Effector memory CD8-positive, alpha-beta T cell (primary cell): Measurements from ENCODE around the gene FAM171A2.

Source experiments
- ATAC-seq: fragments of 150-1000 bp; cut with Tn5 transposase; replicated peaks from 2 replicates; pipeline ENCODE4 v1.10.0; 2021; ENCODE audit warnings: mild to moderate bottlenecking, moderate library complexity
- DNase-seq, 3 experiments: peaks; one replicate each; pipeline ENCODE4 v3.0.0; 2021
- H3K27ac Mint-ChIP-seq, 2 donors: one replicate each; pipeline ENCODE4 v1.8.0; 2022; ENCODE audit warnings: mild to moderate bottlenecking in 2 of 2, mixed read lengths in 2 of 2, moderate library complexity in 2 of 2
- H3K27me3 Mint-ChIP-seq, 2 donors: one replicate each; pipeline ENCODE4 v1.8.0; 2022; ENCODE audit warnings: mixed read lengths in 2 of 2
- H3K36me3 Mint-ChIP-seq: one replicate; pipeline ENCODE4 v1.8.0; 2022; ENCODE audit warnings: mild to moderate bottlenecking, moderate library complexity, mixed read lengths; ENCODE audit not compliant: insufficient read depth
- H3K4me1 Mint-ChIP-seq, 2 donors: one replicate each; pipeline ENCODE4 v1.8.0; 2022; ENCODE audit warnings: low read depth in 2 of 2, mixed read lengths in 2 of 2
- H3K4me3 Mint-ChIP-seq, 2 donors: one replicate each; pipeline ENCODE4 v1.8.0; 2022; ENCODE audit warnings: mild to moderate bottlenecking in 2 of 2, mixed read lengths in 2 of 2, moderate library complexity in 2 of 2
- H3K9me3 Mint-ChIP-seq, 2 donors: one replicate each; pipeline ENCODE4 v1.8.0; 2022; ENCODE audit warnings: mixed read lengths in 2 of 2

Gene FAM171A2

DNA sequence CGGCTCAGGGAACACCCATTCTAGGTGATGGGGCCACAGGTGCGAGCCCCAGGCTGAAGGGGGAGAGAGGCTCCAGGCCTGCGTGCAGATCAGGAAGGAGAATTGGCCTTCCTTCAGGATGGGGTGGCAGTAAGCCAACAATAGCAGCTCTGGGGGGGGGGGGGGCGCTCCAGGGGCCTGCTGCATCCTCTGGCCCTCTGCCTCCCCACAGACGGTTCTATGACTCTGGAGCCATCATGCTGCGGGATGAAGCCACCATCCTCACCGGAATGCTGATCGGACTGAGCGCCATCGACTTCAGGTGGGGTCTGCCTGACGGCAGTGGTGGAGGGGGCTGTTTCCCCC lies 49.2 kb downstream of the FAM171A2 start:
- ATAC-seq (no peak), DNase-seq (no peak)
- Mint-ChIP-seq H3K4me1 (peaks cover 10 to 23% of the 10 kb centered on the region in 2 donors), H3K27me3 (peaks cover 41 to 76% of the 10 kb centered on the region in 2 donors), H3K9me3 (no peaks in the 10 kb centered on the region), H3K27ac (no peak overlapping the region), H3K4me3 (peak overlapping the region; percentile 54 to 76), H3K36me3 (peaks cover 17% of the 10 kb centered on the region)

- Mint-ChIP-seq H3K27me3 (peaks cover 41 to 80% of the 10 kb centered on the region in 2 donors), H3K4me3 (peak overlapping the region; percentile 54 to 76), H3K4me1 (peaks cover 10 to 26% of the 10 kb centered on the region in 2 donors), H3K27ac (no peak overlapping the region), H3K9me3 (no peaks in the 10 kb centered on the region), H3K36me3 (peaks cover 13% of the 10 kb centered on the region)
- no peak for DNase-seq
- ATAC-seq, result no peak
These were observed 49.6 kb downstream of the FAM171A2 start for GRCh38 chr17:44314031-44314430.

- peaks cover 3% of the 10 kb centered on the region for H3K36me3 Mint-ChIP-seq
- H3K27me3 Mint-ChIP-seq, result peaks cover 31 to 73% of the 10 kb centered on the region in 2 donors
- H3K4me3 Mint-ChIP-seq, result no peak overlapping the region
These were observed 51.1 kb downstream of the FAM171A2 start for GRCh38 chr17:44312396-44313104.

DNA sequence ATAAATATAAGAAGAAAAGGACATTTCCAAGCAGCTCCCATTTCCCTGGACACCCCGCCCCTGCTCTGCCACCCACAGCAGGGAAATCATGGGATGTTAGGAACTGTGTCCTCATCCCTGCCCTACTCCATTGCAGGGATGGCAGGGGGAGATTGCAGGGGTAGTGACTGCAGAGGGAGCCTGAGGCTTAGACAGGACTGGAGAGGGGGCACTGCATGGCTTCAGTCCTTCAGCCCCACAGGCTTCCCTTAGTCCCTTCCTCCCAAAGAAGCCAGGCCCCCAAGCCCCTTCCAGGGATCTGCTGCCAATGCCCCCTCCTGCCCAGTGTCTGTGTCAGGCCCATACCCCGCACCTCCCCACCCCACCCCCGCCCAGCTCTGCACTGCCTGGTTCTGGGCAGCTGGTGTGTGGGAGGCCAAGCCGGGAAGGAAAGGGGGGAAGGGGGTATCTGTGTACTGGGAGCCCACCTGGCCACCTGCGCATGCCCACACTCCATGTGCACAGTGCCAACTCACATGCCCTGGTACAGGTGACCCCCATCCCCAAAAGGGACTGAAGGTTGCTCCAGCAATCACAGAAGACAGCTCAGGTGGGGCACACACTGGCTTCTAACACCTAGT lies 52.0 kb downstream of the FAM171A2 start:
- Mint-ChIP-seq H3K27ac (no peak overlapping the region), H3K27me3 (peaks cover 31 to 73% of the 10 kb centered on the region in 2 donors), H3K36me3 (peaks cover 5% of the 10 kb centered on the region), H3K4me1 (peaks cover 14 to 26% of the 10 kb centered on the region in 2 donors), H3K9me3 (no peaks in the 10 kb centered on the region), H3K4me3 (no peak overlapping the region)
- ATAC-seq (no peak), DNase-seq (no peak)

More at GRCh38 chr17:44312396-44313104, 51.1 kb downstream of the FAM171A2 start:
- Mint-ChIP-seq H3K9me3 (no peaks in the 10 kb centered on the region), H3K4me1 (peaks cover 10 to 24% of the 10 kb centered on the region in 2 donors), H3K27ac (no peak overlapping the region)
- DNase-seq (no peak), ATAC-seq (no peak)

GRCh38 chr17:44310609-44311376 lies 52.9 kb downstream of the FAM171A2 start:
- Mint-ChIP-seq H3K36me3 (peaks cover 4% of the 10 kb centered on the region), H3K4me3 (no peak overlapping the region), H3K4me1 (peaks cover 8 to 17% of the 10 kb centered on the region in 2 donors), H3K27me3 (peaks cover 29 to 73% of the 10 kb centered on the region in 2 donors), H3K27ac (no peak overlapping the region), H3K9me3 (no peaks in the 10 kb centered on the region)
- DNase-seq, result no peak
- ATAC-seq, result no peak

GRCh38 chr17:44310188-44310587 lies 53.5 kb downstream of the FAM171A2 start:
- peaks cover 4 to 14% of the 10 kb centered on the region in 2 donors for H3K4me1 Mint-ChIP-seq
- ATAC-seq (no peak), DNase-seq (no peak)
- H3K27ac Mint-ChIP-seq, result no peak overlapping the region
- H3K36me3 Mint-ChIP-seq, result peaks cover 2% of the 10 kb centered on the region
- H3K9me3 Mint-ChIP-seq, result no peaks in the 10 kb centered on the region
- H3K27me3 Mint-ChIP-seq, result peaks cover 24 to 70% of the 10 kb centered on the region in 2 donors
- peak overlapping the region in 1 of 2 donors; percentile 45 for H3K4me3 Mint-ChIP-seq

DNA sequence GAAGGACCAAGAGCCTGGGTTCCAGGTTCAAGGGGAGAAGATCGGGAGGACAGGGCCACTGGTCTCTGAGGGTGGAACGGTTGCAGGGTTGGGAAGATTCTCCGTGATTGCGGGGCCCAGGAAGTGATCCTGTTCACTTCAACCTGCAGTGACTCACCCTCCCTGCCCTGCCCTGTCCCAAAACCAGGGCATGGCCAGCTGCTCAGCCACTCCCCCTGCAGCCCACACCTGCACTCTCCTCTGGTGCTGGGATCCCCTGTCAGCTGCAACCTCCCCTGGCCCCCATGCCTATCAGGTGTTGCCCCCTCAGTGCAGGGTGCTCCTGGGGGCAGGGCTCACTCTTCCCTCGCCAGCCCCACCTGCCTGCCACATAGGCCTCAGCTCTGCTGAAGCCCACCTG lies 54.2 kb downstream of the FAM171A2 start:
- Mint-ChIP-seq H3K27me3 (peaks cover 30 to 74% of the 10 kb centered on the region in 2 donors), H3K4me1 (peaks cover 4 to 14% of the 10 kb centered on the region in 2 donors), H3K4me3 (peak overlapping the region; percentile 45 to 60), H3K27ac (no peak overlapping the region), H3K9me3 (no peaks in the 10 kb centered on the region), H3K36me3 (peaks cover 2% of the 10 kb centered on the region)
- DNase-seq (no peak), ATAC-seq (no peak)

- ATAC-seq, result no peak
- no peak for DNase-seq
- H3K27me3 Mint-ChIP-seq, result peaks cover 25 to 74% of the 10 kb centered on the region in 2 donors
- no peak overlapping the region for H3K27ac Mint-ChIP-seq
- peaks cover 2% of the 10 kb centered on the region for H3K36me3 Mint-ChIP-seq
- peak overlapping the region; percentile 45 to 60 for H3K4me3 Mint-ChIP-seq
- H3K4me1 Mint-ChIP-seq, result peaks cover 8 to 17% of the 10 kb centered on the region in 2 donors
- H3K9me3 Mint-ChIP-seq, result no peaks in the 10 kb centered on the region
These were observed 54.8 kb downstream of the FAM171A2 start for GRCh38 chr17:44308865-44309264.

DNA sequence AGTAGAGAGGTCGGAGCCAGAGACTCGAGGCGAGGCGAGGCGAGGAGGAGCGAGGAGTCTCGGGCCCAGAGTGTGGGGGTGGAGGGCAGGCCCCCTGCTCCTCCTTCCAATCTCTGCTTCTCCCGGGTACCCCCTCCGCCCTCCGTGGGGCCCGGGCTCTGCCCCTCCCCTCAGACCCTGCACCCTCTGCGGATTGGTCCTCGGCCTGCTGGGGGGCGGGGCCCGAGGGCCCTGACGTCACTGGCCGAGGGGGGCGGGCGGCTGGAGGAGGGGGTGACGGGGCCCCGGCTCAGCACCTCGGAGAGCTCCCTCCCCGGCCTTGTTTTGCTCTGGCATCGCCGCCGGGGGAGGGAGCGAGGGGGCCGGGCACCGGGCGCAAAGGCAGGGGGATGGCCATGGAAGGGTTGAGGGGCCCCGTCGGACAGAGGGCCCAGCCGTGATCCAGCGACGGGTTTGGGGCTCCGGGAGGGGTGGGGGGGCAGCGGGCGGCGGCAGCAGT lies 55.3 kb downstream of the FAM171A2 start, which contains the start of gene RUNDC3A:
RUNDC3A (plus strand) TSS at position 282 of the 499 bp plus-strand sequence. CDS start 232 bp downstream, outside the sequence.
- DNase-seq (peak; percentile 80 to 83 (median 82)), ATAC-seq (peak; percentile 91)
- Mint-ChIP-seq H3K4me1 (peaks cover 8 to 17% of the 10 kb centered on the region in 2 donors), H3K27ac (no peak within 1 kb of the TSS), H3K9me3 (no peaks in the 10 kb centered on the region), H3K27me3 (peaks cover 21 to 74% of the 10 kb centered on the region in 2 donors), H3K36me3 (peaks cover 2% of the 10 kb centered on the region), H3K4me3 (peak within 1 kb of the TSS; percentile 45 to 60)

DNA sequence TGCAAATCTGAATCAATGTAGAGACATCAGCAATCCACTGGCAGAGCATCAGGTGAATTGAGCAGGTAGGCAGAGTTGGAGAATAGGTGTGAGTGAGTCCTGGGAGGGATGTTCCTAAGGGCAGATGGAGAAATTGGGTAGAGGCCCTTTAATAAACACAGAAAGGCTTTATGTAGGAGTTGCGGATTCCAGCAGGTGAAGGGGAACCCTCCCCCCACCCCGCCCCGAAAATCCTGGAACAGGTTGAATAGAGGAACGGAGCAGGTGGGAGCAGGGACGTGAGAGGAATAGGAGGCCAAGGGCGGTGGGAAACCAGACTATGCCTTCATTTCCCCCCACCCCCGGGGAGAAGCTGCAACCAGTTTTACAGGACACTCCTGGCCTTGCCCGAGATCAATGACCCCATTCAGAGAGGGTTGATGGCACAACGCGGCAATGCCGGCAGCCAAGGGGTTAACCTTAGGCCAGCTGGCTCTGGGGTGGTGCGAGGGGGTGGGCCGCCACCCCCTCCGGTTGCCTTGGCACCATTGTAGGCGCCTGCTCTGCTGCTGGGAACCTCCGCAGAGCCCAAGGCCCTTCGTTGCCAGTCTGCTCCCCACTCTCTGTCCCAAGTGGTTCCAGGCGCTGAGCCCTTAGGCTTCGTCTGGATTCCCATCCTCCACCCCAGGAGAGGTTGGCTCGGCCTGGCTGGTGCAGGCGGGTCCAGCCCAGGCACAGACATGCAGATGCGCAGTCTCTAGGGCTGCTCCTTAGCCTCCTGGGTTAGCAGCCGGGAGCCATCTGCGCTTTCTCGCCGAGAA lies 56.1 kb downstream of the FAM171A2 start:
- H3K4me3 Mint-ChIP-seq, result peak overlapping the region; percentile 45 to 60
- H3K36me3 Mint-ChIP-seq, result peaks cover 2% of the 10 kb centered on the region
- ATAC-seq (peak; percentile 31), DNase-seq (peak in 1 of 3 experiments; percentile 24)
- no peaks in the 10 kb centered on the region for H3K9me3 Mint-ChIP-seq
- no peak overlapping the region for H3K27ac Mint-ChIP-seq
- H3K4me1 Mint-ChIP-seq, result peaks cover 8 to 17% of the 10 kb centered on the region in 2 donors
- peaks cover 28 to 73% of the 10 kb centered on the region in 2 donors for H3K27me3 Mint-ChIP-seq

GRCh38 chr17:44304651-44305050 lies 59.0 kb downstream of the FAM171A2 start:
- H3K27me3 Mint-ChIP-seq, result peaks cover 44 to 82% of the 10 kb centered on the region in 2 donors
- no peak overlapping the region for H3K27ac Mint-ChIP-seq
- DNase-seq (no peak), ATAC-seq (no peak)
- no peak overlapping the region for H3K4me3 Mint-ChIP-seq
- H3K9me3 Mint-ChIP-seq, result no peaks in the 10 kb centered on the region
- H3K4me1 Mint-ChIP-seq, result peaks cover 8 to 11% of the 10 kb centered on the region in 2 donors
- peaks cover 2% of the 10 kb centered on the region for H3K36me3 Mint-ChIP-seq
